ENCODE measurements around the gene PIP4P1.

The PIP4P1 gene

GRCh38 chr14:20493634-20494033, 32.4 kb upstream of the PIP4P1 start:
- no peaks in the 10 kb centered on the region for H3K9me3 ChIP-seq (ENCODE audit: low read length)
- H3K36me3 ChIP-seq (ENCODE audit: insufficient read depth, low read length) = no peaks in the 10 kb centered on the region
- H3K9ac ChIP-seq (ENCODE audit: low read length) = no peak overlapping the region
- no peaks in the 10 kb centered on the region for H3K4me1 ChIP-seq (ENCODE audit: insufficient read depth, low read length)
- no peak overlapping the region for H3K4me3 ChIP-seq (ENCODE audit: low read depth in 1 of 2, low read length in 2 of 2)
- no peak overlapping the region for H3K27ac ChIP-seq (ENCODE audit: low read depth, low read length)
- H3K27me3 ChIP-seq (ENCODE audit: control insufficient read depth in 1 of 2, insufficient read depth in 2 of 2, low read length in 2 of 2) = no peaks in the 10 kb centered on the region

- Histone ChIP-seq H3K27ac (ENCODE audit: low read depth, low read length) (no peak overlapping the region), H3K4me1 (ENCODE audit: insufficient read depth, low read length) (no peaks in the 10 kb centered on the region), H3K36me3 (ENCODE audit: insufficient read depth, low read length) (no peaks in the 10 kb centered on the region)
Measured at GRCh38 chr14:20492486-20492885, 31.3 kb upstream of the PIP4P1 start.

GRCh38 chr14:20490563-20490962, 29.3 kb upstream of the PIP4P1 start:
- Histone ChIP-seq H3K4me1 (ENCODE audit: insufficient read depth, low read length) (no peaks in the 10 kb centered on the region), H3K9ac (ENCODE audit: low read length) (no peak overlapping the region), H3K27me3 (ENCODE audit: control insufficient read depth in 1 of 2, insufficient read depth in 2 of 2, low read length in 2 of 2) (no peaks in the 10 kb centered on the region), H3K27ac (ENCODE audit: low read depth, low read length) (no peak overlapping the region), H3K9me3 (ENCODE audit: low read length) (no peaks in the 10 kb centered on the region), H3K4me3 (ENCODE audit: low read depth in 1 of 2, low read length in 2 of 2) (no peak overlapping the region), H3K36me3 (ENCODE audit: insufficient read depth, low read length) (no peaks in the 10 kb centered on the region)

More at GRCh38 chr14:20492486-20492885, 31.3 kb upstream of the PIP4P1 start:
- no peaks in the 10 kb centered on the region for H3K27me3 ChIP-seq (ENCODE audit: control insufficient read depth in 1 of 2, insufficient read depth in 2 of 2, low read length in 2 of 2)
- no peak overlapping the region for H3K4me3 ChIP-seq (ENCODE audit: low read depth in 1 of 2, low read length in 2 of 2)
- no peaks in the 10 kb centered on the region for H3K9me3 ChIP-seq (ENCODE audit: low read length)
- no peak overlapping the region for H3K9ac ChIP-seq (ENCODE audit: low read length)

GRCh38 chr14:20489093-20489994, 28.1 kb upstream of the PIP4P1 start:
- Histone ChIP-seq H3K4me3 (ENCODE audit: low read depth in 1 of 2, low read length in 2 of 2) (no peak overlapping the region), H3K36me3 (ENCODE audit: insufficient read depth, low read length) (no peaks in the 10 kb centered on the region), H3K27ac (ENCODE audit: low read depth, low read length) (no peak overlapping the region), H3K9me3 (ENCODE audit: low read length) (no peaks in the 10 kb centered on the region), H3K9ac (ENCODE audit: low read length) (no peak overlapping the region), H3K4me1 (ENCODE audit: insufficient read depth, low read length) (no peaks in the 10 kb centered on the region), H3K27me3 (ENCODE audit: control insufficient read depth in 1 of 2, insufficient read depth in 2 of 2, low read length in 2 of 2) (no peaks in the 10 kb centered on the region)

- H3K9me3 ChIP-seq (ENCODE audit: low read length) = no peaks in the 10 kb centered on the region
- no peak overlapping the region for H3K9ac ChIP-seq (ENCODE audit: low read length)
- no peaks in the 10 kb centered on the region for H3K36me3 ChIP-seq (ENCODE audit: insufficient read depth, low read length)
- H3K4me1 ChIP-seq (ENCODE audit: insufficient read depth, low read length) = no peaks in the 10 kb centered on the region
- no peak overlapping the region for H3K4me3 ChIP-seq (ENCODE audit: low read depth in 1 of 2, low read length in 2 of 2)
- no peak overlapping the region for H3K27ac ChIP-seq (ENCODE audit: low read depth, low read length)
- H3K27me3 ChIP-seq (ENCODE audit: control insufficient read depth in 1 of 2, insufficient read depth in 2 of 2, low read length in 2 of 2) = no peaks in the 10 kb centered on the region
Measured at GRCh38 chr14:20487396-20487725, 26.1 kb upstream of the PIP4P1 start.

- no peaks in the 10 kb centered on the region for H3K27me3 ChIP-seq (ENCODE audit: control insufficient read depth in 1 of 2, insufficient read depth in 2 of 2, low read length in 2 of 2)
- no peaks in the 10 kb centered on the region for H3K36me3 ChIP-seq (ENCODE audit: insufficient read depth, low read length)
- no peaks in the 10 kb centered on the region for H3K9me3 ChIP-seq (ENCODE audit: low read length)
- no peak overlapping the region for H3K9ac ChIP-seq (ENCODE audit: low read length)
- H3K4me1 ChIP-seq (ENCODE audit: insufficient read depth, low read length) = no peaks in the 10 kb centered on the region
- no peak overlapping the region for H3K27ac ChIP-seq (ENCODE audit: low read depth, low read length)
- no peak overlapping the region for H3K4me3 ChIP-seq (ENCODE audit: low read depth in 1 of 2, low read length in 2 of 2)
Measured at GRCh38 chr14:20486684-20487395, 25.6 kb upstream of the PIP4P1 start.

GRCh38 chr14:20485900-20486299, 24.7 kb upstream of the PIP4P1 start:
- no peak overlapping the region for H3K27ac ChIP-seq (ENCODE audit: low read depth, low read length)
- no peaks in the 10 kb centered on the region for H3K27me3 ChIP-seq (ENCODE audit: control insufficient read depth in 1 of 2, insufficient read depth in 2 of 2, low read length in 2 of 2)
- no peak overlapping the region for H3K4me3 ChIP-seq (ENCODE audit: low read depth in 1 of 2, low read length in 2 of 2)
- H3K4me1 ChIP-seq (ENCODE audit: insufficient read depth, low read length) = no peaks in the 10 kb centered on the region
- H3K9me3 ChIP-seq (ENCODE audit: low read length) = no peaks in the 10 kb centered on the region
- H3K9ac ChIP-seq (ENCODE audit: low read length) = no peak overlapping the region
- H3K36me3 ChIP-seq (ENCODE audit: insufficient read depth, low read length) = no peaks in the 10 kb centered on the region

GRCh38 chr14:20482382-20482781, 21.1 kb upstream of the PIP4P1 start:
- Histone ChIP-seq H3K27ac (ENCODE audit: low read depth, low read length) (no peak overlapping the region), H3K36me3 (ENCODE audit: insufficient read depth, low read length) (no peaks in the 10 kb centered on the region), H3K4me1 (ENCODE audit: insufficient read depth, low read length) (peaks cover 9% of the 10 kb centered on the region), H3K9me3 (ENCODE audit: low read length) (no peaks in the 10 kb centered on the region), H3K27me3 (ENCODE audit: control insufficient read depth in 1 of 2, insufficient read depth in 2 of 2, low read length in 2 of 2) (no peaks in the 10 kb centered on the region), H3K4me3 (ENCODE audit: low read depth in 1 of 2, low read length in 2 of 2) (no peak overlapping the region), H3K9ac (ENCODE audit: low read length) (no peak overlapping the region)

- H3K9ac ChIP-seq (ENCODE audit: low read length) = no peak overlapping the region
- no peaks in the 10 kb centered on the region for H3K9me3 ChIP-seq (ENCODE audit: low read length)
- H3K36me3 ChIP-seq (ENCODE audit: insufficient read depth, low read length) = peaks cover 16% of the 10 kb centered on the region
- peaks cover 9% of the 10 kb centered on the region for H3K4me1 ChIP-seq (ENCODE audit: insufficient read depth, low read length)
- no peak overlapping the region for H3K27ac ChIP-seq (ENCODE audit: low read depth, low read length)
- no peak overlapping the region for H3K4me3 ChIP-seq (ENCODE audit: low read depth in 1 of 2, low read length in 2 of 2)
- H3K27me3 ChIP-seq (ENCODE audit: control insufficient read depth in 1 of 2, insufficient read depth in 2 of 2, low read length in 2 of 2) = no peaks in the 10 kb centered on the region
Measured at GRCh38 chr14:20478894-20479293, 17.7 kb upstream of the PIP4P1 start.

- Histone ChIP-seq H3K27ac (ENCODE audit: low read depth, low read length) (no peak overlapping the region), H3K9ac (ENCODE audit: low read length) (no peak overlapping the region), H3K9me3 (ENCODE audit: low read length) (no peaks in the 10 kb centered on the region), H3K36me3 (ENCODE audit: insufficient read depth, low read length) (peaks cover 16% of the 10 kb centered on the region), H3K27me3 (ENCODE audit: control insufficient read depth in 1 of 2, insufficient read depth in 2 of 2, low read length in 2 of 2) (no peaks in the 10 kb centered on the region), H3K4me3 (ENCODE audit: low read depth in 1 of 2, low read length in 2 of 2) (no peak overlapping the region), H3K4me1 (ENCODE audit: insufficient read depth, low read length) (peaks cover 9% of the 10 kb centered on the region)
Measured at GRCh38 chr14:20477211-20477876, 16.1 kb upstream of the PIP4P1 start.

GRCh38 chr14:20476776-20477175, 15.5 kb upstream of the PIP4P1 start:
- no peaks in the 10 kb centered on the region for H3K9me3 ChIP-seq (ENCODE audit: low read length)
- peaks cover 9% of the 10 kb centered on the region for H3K4me1 ChIP-seq (ENCODE audit: insufficient read depth, low read length)
- H3K9ac ChIP-seq (ENCODE audit: low read length) = no peak overlapping the region
- H3K27ac ChIP-seq (ENCODE audit: low read depth, low read length) = no peak overlapping the region
- no peak overlapping the region for H3K4me3 ChIP-seq (ENCODE audit: low read depth in 1 of 2, low read length in 2 of 2)
- no peaks in the 10 kb centered on the region for H3K27me3 ChIP-seq (ENCODE audit: control insufficient read depth in 1 of 2, insufficient read depth in 2 of 2, low read length in 2 of 2)
- peaks cover 16% of the 10 kb centered on the region for H3K36me3 ChIP-seq (ENCODE audit: insufficient read depth, low read length)

Data from muscle layer of colon (tissue), 2 donors.